GM20431 (cell line): ENCODE data around the gene MRFAP1L1.
"Not testable (repeated sequence)": the region's sequence is repeated elsewhere in the genome, so short reads cannot be mapped to it uniquely, and the experiment has no call there.

ENCODE experiments used
- in situ Hi-C: fragments of 300-500 bp; cut with MseI, MboI; formaldehyde crosslinking; loops from one replicate; pipeline ENCODE4 v1.15.0; 2020; ENCODE audit warnings: low sequenced_read_pairs; ENCODE audit not compliant: unreplicated experiment

MRFAP1L1 gene

GRCh38 chr4:6709230-6710114 lies at the start of gene MRFAP1L1:
MRFAP1L1 (minus strand) TSS chr4:6709865; CDS start chr4:6709629, 236 bp downstream.
- in situ Hi-C loops: loop anchor here (25.0 kb wide), 1 partner anchor 353 kb away; the partner anchor contains the start of gene GRPEL1

- in situ Hi-C loops: no loop called here
Observed at GRCh38 chr4:6758728-6759127, 49.1 kb upstream of the MRFAP1L1 start.

GRCh38 chr4:6756345-6756744 lies 46.7 kb upstream of the MRFAP1L1 start:
- in situ Hi-C loops: not testable (repeated sequence)

GRCh38 chr4:6755088-6755753 lies 45.6 kb upstream of the MRFAP1L1 start:
- in situ Hi-C loops: no loop called here

GRCh38 chr4:6754481-6755087 lies 44.9 kb upstream of the MRFAP1L1 start:
- in situ Hi-C loops: no loop called here

GRCh38 chr4:6753891-6754290 lies 44.2 kb upstream of the MRFAP1L1 start:
- in situ Hi-C loops: no loop called here

GRCh38 chr4:6753103-6753560 lies 43.5 kb upstream of the MRFAP1L1 start:
- in situ Hi-C loops: no loop called here

GRCh38 chr4:6752486-6752829 lies 42.8 kb upstream of the MRFAP1L1 start:
- in situ Hi-C loops: no loop called here

- in situ Hi-C loops: no loop called here
Observed at GRCh38 chr4:6751611-6752485, 42.2 kb upstream of the MRFAP1L1 start.

- in situ Hi-C loops: no loop called here
Observed at GRCh38 chr4:6750286-6751221, 40.9 kb upstream of the MRFAP1L1 start.

GRCh38 chr4:6749340-6750171 lies 39.9 kb upstream of the MRFAP1L1 start:
- in situ Hi-C loops: no loop called here

- in situ Hi-C loops: no loop called here
Observed at GRCh38 chr4:6748286-6748685, 38.6 kb upstream of the MRFAP1L1 start.

GRCh38 chr4:6747294-6748051 lies 37.8 kb upstream of the MRFAP1L1 start:
- in situ Hi-C loops: no loop called here

- in situ Hi-C loops: no loop called here
Observed at GRCh38 chr4:6746721-6747293, 37.1 kb upstream of the MRFAP1L1 start.

GRCh38 chr4:6742989-6743388 lies 33.3 kb upstream of the MRFAP1L1 start:
- in situ Hi-C loops: no loop called here

- in situ Hi-C loops: no loop called here
Observed at GRCh38 chr4:6742507-6742906, 32.8 kb upstream of the MRFAP1L1 start.

GRCh38 chr4:6740347-6740746 lies 30.7 kb upstream of the MRFAP1L1 start:
- in situ Hi-C loops: no loop called here
